GM20000 (cell line): ENCODE results near the gene ARPC5L.

Source experiments
- DNase-seq: peaks from one replicate; pipeline ENCODE4 v3.0.0; 2012; ENCODE audit warnings: low spot score
- CTCF ChIP-seq: IDR thresholded peaks from 2 replicates; pipeline ENCODE4 v1.5.1; 2012; ENCODE audit warnings: mild to moderate bottlenecking, control low read depth; ENCODE audit errors: extremely low read depth, missing control alignments

The ARPC5L gene

GRCh38 chr9:124886866-124887492 is 25.0 kb downstream of the ARPC5L start:
- TF ChIP-seq CTCF: no peak
- DNase-seq: no peak

- no peak for TF ChIP-seq CTCF
- DNase-seq: no peak
These were observed 25.9 kb downstream of the ARPC5L start for GRCh38 chr9:124887832-124888231.

- no peak for TF ChIP-seq CTCF
- no peak for DNase-seq
These were observed 27.1 kb downstream of the ARPC5L start for GRCh38 chr9:124889006-124889405.

GRCh38 chr9:124890179-124890578 is 28.2 kb downstream of the ARPC5L start:
- TF ChIP-seq CTCF: no peak

GRCh38 chr9:124894035-124894740 is 32.3 kb downstream of the ARPC5L start:
- no peak for DNase-seq
- TF ChIP-seq CTCF: no peak

More at GRCh38 chr9:124890179-124890578, 28.2 kb downstream of the ARPC5L start:
- no peak for DNase-seq

GRCh38 chr9:124894741-124895170 is 32.8 kb downstream of the ARPC5L start:
- peak; percentile 27 for DNase-seq
- peak; percentile 24 for TF ChIP-seq CTCF
